HuH-7.5 (cell line): ENCODE data around the gene MSH3.

ENCODE experiments used
- DNase-seq: peaks from one replicate; pipeline ENCODE4 v3.0.0; 2011; ENCODE audit warnings: low spot score

MSH3 gene

GRCh38 chr5:80654391-80655230 lies at the start of gene MSH3, which contains the start of gene DHFR:
Gene MSH3 (plus strand): TSS chr5:80654652. CDS start chr5:80654728, 76 bp downstream.
Gene DHFR (minus strand): TSS chr5:80654983. CDS start chr5:80654489, 494 bp downstream.
- peak; percentile 81 for DNase-seq

- no peak for DNase-seq
Observed at GRCh38 chr5:80607343-80607742, 47.1 kb upstream of the MSH3 start.

GRCh38 chr5:80607832-80608231 lies 46.6 kb upstream of the MSH3 start:
- DNase-seq, result no peak

- no peak for DNase-seq
Observed at GRCh38 chr5:80608731-80609130, 45.7 kb upstream of the MSH3 start.

GRCh38 chr5:80609692-80610091 lies 44.8 kb upstream of the MSH3 start:
- no peak for DNase-seq

- DNase-seq, result no peak
Observed at GRCh38 chr5:80615266-80615914, 39.1 kb upstream of the MSH3 start.

- no peak for DNase-seq
Observed at GRCh38 chr5:80618438-80618837, 36.0 kb upstream of the MSH3 start.

GRCh38 chr5:80619086-80619485 lies 35.4 kb upstream of the MSH3 start:
- no peak for DNase-seq

GRCh38 chr5:80620211-80620610 lies 34.2 kb upstream of the MSH3 start:
- no peak for DNase-seq

- DNase-seq, result no peak
Observed at GRCh38 chr5:80622756-80623155, 31.7 kb upstream of the MSH3 start.

GRCh38 chr5:80623999-80624398 lies 30.5 kb upstream of the MSH3 start:
- no peak for DNase-seq

- no peak for DNase-seq
Observed at GRCh38 chr5:80625230-80625629, 29.2 kb upstream of the MSH3 start.

- no peak for DNase-seq
Observed at GRCh38 chr5:80629281-80629680, 25.2 kb upstream of the MSH3 start.

- no peak for DNase-seq
Observed at GRCh38 chr5:80631278-80632259, 22.9 kb upstream of the MSH3 start.

- DNase-seq, result no peak
Observed at GRCh38 chr5:80632700-80633099, 21.8 kb upstream of the MSH3 start.

GRCh38 chr5:80634193-80634592 lies 20.3 kb upstream of the MSH3 start:
- DNase-seq, result no peak

- no peak for DNase-seq
Observed at GRCh38 chr5:80641353-80641752, 13.1 kb upstream of the MSH3 start.

- no peak for DNase-seq
Observed at GRCh38 chr5:80644900-80645299, 9.6 kb upstream of the MSH3 start.

GRCh38 chr5:80646926-80647325 lies 7.5 kb upstream of the MSH3 start:
- DNase-seq, result no peak

GRCh38 chr5:80653502-80653901 lies 950 bp upstream of the MSH3 start:
- no peak for DNase-seq

GRCh38 chr5:80654054-80654390 lies 430 bp upstream of the MSH3 start:
- peak; percentile 23 for DNase-seq

- DNase-seq, result no peak
Observed at GRCh38 chr5:80655231-80655774, 851 bp downstream of the MSH3 start.
